H9 (cell line): ENCODE data around the gene DPH1. TPM values are rescaled to one million over a fixed set of nuclear protein-coding genes. Genes with fewer than 3 reads are reported as not detected.

Experiments used
- DNase-seq: peaks from one replicate; pipeline ENCODE4 v3.0.0-alpha.2; 2017
- H2AFZ ChIP-seq: one replicate; pipeline ENCODE4 v1.6.1; 2013; ENCODE audit warnings: mild to moderate bottlenecking, low read length, control low read depth, moderate library complexity
- H2AK5ac ChIP-seq: 2 replicates; pipeline ENCODE4 v1.6.1; 2013; ENCODE audit warnings: low read length, control low read depth, mixed read lengths; ENCODE audit not compliant: insufficient read length
- H2BK120ac ChIP-seq: one replicate; pipeline ENCODE4 v1.6.1; 2013; ENCODE audit warnings: low read depth, mild to moderate bottlenecking, low read length, control low read depth, inconsistent platforms; ENCODE audit not compliant: poor library complexity, severe bottlenecking
- H2BK12ac ChIP-seq: 2 replicates; pipeline ENCODE4 v1.6.1; 2013; ENCODE audit warnings: low read length, control low read depth, mixed read lengths, low read depth; ENCODE audit not compliant: insufficient read length
- H2BK15ac ChIP-seq: 2 replicates; pipeline ENCODE4 v1.6.1; 2013; ENCODE audit warnings: low read depth, low read length, control low read depth
- H2BK20ac ChIP-seq: one replicate; pipeline ENCODE4 v1.6.1; 2013; ENCODE audit warnings: low read depth, mild to moderate bottlenecking, low read length, control low read depth, inconsistent platforms; ENCODE audit not compliant: poor library complexity, severe bottlenecking
- H2BK5ac ChIP-seq: 2 replicates; pipeline ENCODE4 v1.6.1; 2013; ENCODE audit warnings: low read length, control low read depth, mixed read lengths; ENCODE audit not compliant: insufficient read length
- H3K14ac ChIP-seq: 2 replicates; pipeline ENCODE4 v1.6.1; 2013; ENCODE audit warnings: low read length, control low read depth; ENCODE audit not compliant: insufficient read depth
- H3K18ac ChIP-seq: 2 replicates; pipeline ENCODE4 v1.6.1; 2013; ENCODE audit warnings: low read depth, mild to moderate bottlenecking, mixed read lengths, low read length, control low read depth; ENCODE audit not compliant: insufficient read length
- H3K23ac ChIP-seq: 2 replicates; pipeline ENCODE4 v1.6.1; 2013; ENCODE audit warnings: low read length, control low read depth, mixed read lengths, low read depth; ENCODE audit not compliant: insufficient read length
- H3K23me2 ChIP-seq: 2 replicates; pipeline ENCODE4 v1.6.1; 2013; ENCODE audit warnings: low read depth, mild to moderate bottlenecking, mixed read lengths, low read length, control low read depth; ENCODE audit not compliant: insufficient read length, poor library complexity, severe bottlenecking
- H3K27ac ChIP-seq: 2 replicates; pipeline ENCODE4 v1.5.1; 2013; ENCODE audit warnings: low read length, control low read depth, mixed read lengths, low read depth; ENCODE audit not compliant: insufficient read length
- H3K27me3 ChIP-seq: 2 replicates; pipeline ENCODE4 v1.6.1; 2013; ENCODE audit warnings: low read length, control low read depth, inconsistent platforms; ENCODE audit not compliant: insufficient read depth
- H3K4ac ChIP-seq: 2 replicates; pipeline ENCODE4 v1.6.1; 2013; ENCODE audit warnings: low read depth, mild to moderate bottlenecking, control low read depth, inconsistent platforms, low read length, moderate library complexity
- H3K4me1 ChIP-seq: 2 replicates; pipeline ENCODE4 v1.6.1; 2013; ENCODE audit warnings: low read length, control low read depth, inconsistent platforms; ENCODE audit not compliant: insufficient read depth
- H3K4me2 ChIP-seq: 2 replicates; pipeline ENCODE4 v1.6.1; 2013; ENCODE audit warnings: low read length, control low read depth, mixed read lengths; ENCODE audit not compliant: insufficient read length, insufficient read depth
- H3K56ac ChIP-seq: 2 replicates; pipeline ENCODE4 v1.6.1; 2013; ENCODE audit warnings: low read depth, mild to moderate bottlenecking, mixed read lengths, low read length, control low read depth; ENCODE audit not compliant: insufficient read length
- H3K79me1 ChIP-seq: 2 replicates; pipeline ENCODE4 v1.6.1; 2013; ENCODE audit warnings: low read depth, mild to moderate bottlenecking, moderate library complexity, low read length, control low read depth, inconsistent platforms; ENCODE audit not compliant: insufficient read depth, poor library complexity, severe bottlenecking
- H3K79me2 ChIP-seq: 2 replicates; pipeline ENCODE4 v1.6.1; 2013; ENCODE audit warnings: low read length, control low read depth, inconsistent platforms; ENCODE audit not compliant: insufficient read depth
- H3K9ac ChIP-seq: 2 replicates; pipeline ENCODE4 v1.6.1; 2013; ENCODE audit warnings: low read length, control low read depth, mixed read lengths; ENCODE audit not compliant: insufficient read length; ENCODE audit errors: extremely low read depth
- H3K9me3 ChIP-seq: one replicate; pipeline ENCODE4 v1.6.1; 2013; ENCODE audit warnings: low read depth, low read length, inconsistent platforms; ENCODE audit not compliant: control insufficient read depth
- H3T11ph ChIP-seq: one replicate; pipeline ENCODE4 v1.6.1; 2013; ENCODE audit warnings: mild to moderate bottlenecking, low read length, control low read depth, inconsistent platforms
- H4K20me1 ChIP-seq: one replicate; pipeline ENCODE4 v1.6.1; 2013; ENCODE audit not compliant: control insufficient read depth, insufficient read length, insufficient read depth
- H4K5ac ChIP-seq: 2 replicates; pipeline ENCODE4 v1.6.1; 2013; ENCODE audit warnings: low read depth, mild to moderate bottlenecking, mixed read lengths, low read length, control low read depth; ENCODE audit not compliant: insufficient read length
- H4K8ac ChIP-seq: replicated peaks from 2 replicates; pipeline ENCODE4 v1.6.1; 2013; ENCODE audit warnings: low read length, control low read depth, mixed read lengths, low read depth; ENCODE audit not compliant: insufficient read length
- H4K91ac ChIP-seq: 2 replicates; pipeline ENCODE4 v1.6.1; 2013; ENCODE audit warnings: low read depth, mild to moderate bottlenecking, moderate library complexity, mixed read lengths, low read length, control low read depth; ENCODE audit not compliant: insufficient read length
- H3K27ac Mint-ChIP-seq, 3 experiments: 2 replicates in 2 of 3; 3 replicates in 1 of 3; pipeline ENCODE4 v1.8.0; 2020 to 2021; ENCODE audit warnings: mixed read lengths in 3 of 3, mild to moderate bottlenecking in 1 of 3, moderate library complexity in 1 of 3
- H3K27me3 Mint-ChIP-seq: 2 replicates; pipeline ENCODE4 v1.8.0; 2021; ENCODE audit warnings: low read depth, mild to moderate bottlenecking, moderate library complexity, mixed read lengths
- H3K36me3 Mint-ChIP-seq, 3 experiments: 2 replicates in 2 of 3; 3 replicates in 1 of 3; pipeline ENCODE4 v1.8.0; 2020 to 2021; ENCODE audit warnings: low read depth in 3 of 3, mixed read lengths in 3 of 3; ENCODE audit not compliant: insufficient read depth in 1 of 3
- H3K4me1 Mint-ChIP-seq, 2 experiments: 2 replicates each; pipeline ENCODE4 v1.8.0; 2020; ENCODE audit warnings: mixed read lengths in 2 of 2
- H3K4me3 Mint-ChIP-seq, 2 experiments: 2 replicates in 1 of 2; 3 replicates in 1 of 2; pipeline ENCODE4 v1.8.0; 2020 to 2021; ENCODE audit warnings: mild to moderate bottlenecking in 2 of 2, mixed read lengths in 2 of 2, moderate library complexity in 1 of 2
- H3K9me3 Mint-ChIP-seq, 2 experiments: 2 replicates in 1 of 2; 3 replicates in 1 of 2; pipeline ENCODE4 v1.8.0; 2020; ENCODE audit warnings: mild to moderate bottlenecking in 2 of 2, mixed read lengths in 2 of 2, moderate library complexity in 1 of 2
- WGBS: extraction: QIAGEN DNeasy Blood & Tissue Kit; methylation state at CpG from one replicate; pipeline ENCODE4 v1.1.7; 2013; ENCODE audit warnings: missing lambda C conversion rate, low lambda C conversion rate, mixed read lengths; ENCODE audit not compliant: insufficient read length; ENCODE audit errors: extremely low coverage; 5-methylcytosine and 5-hydroxymethylcytosine counted together
- total RNA-seq: library from RNA; stranded (reverse); gene quantifications from 2 replicates; pipeline ENCODE4 v1.2.1, GENCODE V29; 2021
- TF ChIP-seq, protein P1 (sequence below): fragments of 200-600 bp; sonication (generic); conservative IDR thresholded peaks from 3 replicates; pipeline ENCODE4 v1.8.0; 2021; ENCODE audit warnings: antibody characterized with exemption, mild to moderate bottlenecking

Gene DPH1
- total RNA-seq, 1 experiment from 2014 or later = 27.5 TPM

- Histone ChIP-seq H3K79me1 (no peaks in the 10 kb centered on the region), H4K91ac (no peak overlapping the region), H3K56ac (no peak overlapping the region), H4K8ac (no peak overlapping the region), H3K23me2 (no peaks in the 10 kb centered on the region), H3K9me3 (no peaks in the 10 kb centered on the region), H3K27ac (no peak overlapping the region), H2AK5ac (no peak overlapping the region), H3K23ac (no peak overlapping the region), H3T11ph (no peak overlapping the region), H3K9ac (no peak overlapping the region), H4K5ac (no peak overlapping the region), H2BK120ac (no peak overlapping the region), H3K14ac (no peak overlapping the region), H4K20me1 (no peaks in the 10 kb centered on the region), H2BK12ac (no peak overlapping the region), H3K79me2 (no peaks in the 10 kb centered on the region), H3K18ac (no peak overlapping the region), H3K4ac (no peak overlapping the region), H3K27me3 (no peaks in the 10 kb centered on the region), H2BK20ac (no peak overlapping the region), H2AFZ (no peak overlapping the region), H2BK15ac (no peak overlapping the region), H3K4me2 (no peak overlapping the region), H3K4me1 (peaks cover 6% of the 10 kb centered on the region; the same call in 1 of the 2 replicates), H2BK5ac (no peak overlapping the region)
- Mint-ChIP-seq H3K27me3 (no peaks in the 10 kb centered on the region), H3K36me3 (peaks cover 0 to 10% (median 0%) of the 10 kb centered on the region in 3 experiments; a peak in 1 of 7 replicates), H3K27ac (no peak overlapping the region), H3K4me1 (peaks cover 22 to 31% of the 10 kb centered on the region in 2 experiments), H3K4me3 (no peak overlapping the region), H3K9me3 (no peaks in the 10 kb centered on the region)
- TF ChIP-seq, protein P1, sequence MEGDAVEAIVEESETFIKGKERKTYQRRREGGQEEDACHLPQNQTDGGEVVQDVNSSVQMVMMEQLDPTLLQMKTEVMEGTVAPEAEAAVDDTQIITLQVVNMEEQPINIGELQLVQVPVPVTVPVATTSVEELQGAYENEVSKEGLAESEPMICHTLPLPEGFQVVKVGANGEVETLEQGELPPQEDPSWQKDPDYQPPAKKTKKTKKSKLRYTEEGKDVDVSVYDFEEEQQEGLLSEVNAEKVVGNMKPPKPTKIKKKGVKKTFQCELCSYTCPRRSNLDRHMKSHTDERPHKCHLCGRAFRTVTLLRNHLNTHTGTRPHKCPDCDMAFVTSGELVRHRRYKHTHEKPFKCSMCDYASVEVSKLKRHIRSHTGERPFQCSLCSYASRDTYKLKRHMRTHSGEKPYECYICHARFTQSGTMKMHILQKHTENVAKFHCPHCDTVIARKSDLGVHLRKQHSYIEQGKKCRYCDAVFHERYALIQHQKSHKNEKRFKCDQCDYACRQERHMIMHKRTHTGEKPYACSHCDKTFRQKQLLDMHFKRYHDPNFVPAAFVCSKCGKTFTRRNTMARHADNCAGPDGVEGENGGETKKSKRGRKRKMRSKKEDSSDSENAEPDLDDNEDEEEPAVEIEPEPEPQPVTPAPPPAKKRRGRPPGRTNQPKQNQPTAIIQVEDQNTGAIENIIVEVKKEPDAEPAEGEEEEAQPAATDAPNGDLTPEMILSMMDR = no peak
- DNase-seq = no peak
- no CpG with 5 or more reads among the region's 10 CpGs for WGBS
These were observed 57.8 kb downstream of the DPH1 start for GRCh38 chr17:2087597-2088211.
